Gastroesophageal sphincter (tissue), 4 donors: ENCODE results near the gene CLIP3. TPM values are rescaled to one million over a fixed set of nuclear protein-coding genes. Genes with fewer than 3 reads are reported as not detected.
A peak's percentile ranks its signal among the peaks of the same experiment; 100 is the strongest.
"Not testable (repeated sequence)": the region's sequence is repeated elsewhere in the genome, so short reads cannot be mapped to it uniquely, and the experiment has no call there.

Source experiments
- ATAC-seq: fragments of 150-250 bp; one replicate; pipeline ENCODE4 v1.9.1; 2016; ENCODE audit warnings: mild to moderate bottlenecking, moderate library complexity
- H3K27ac ChIP-seq, 4 donors: fragments of 200-600 bp; sonication (generic) in 3 of 4; 1 replicate in 3 of 4; 2 replicates in 1 of 4; pipeline ENCODE4 v1.5.1; 2016 to 2019
- H3K27me3 ChIP-seq: fragments of 200-600 bp; sonication (generic); one replicate; pipeline ENCODE4 v1.5.1; 2019
- H3K36me3 ChIP-seq, 2 donors: fragments of 200-600 bp; sonication (generic); one replicate each; pipeline ENCODE4 v1.5.1; 2019; ENCODE audit warnings: control low read depth in 1 of 2
- H3K4me1 ChIP-seq, 3 donors: fragments of 200-600 bp; sonication (generic); 1 replicate in 2 of 3; 2 replicates in 1 of 3; pipeline ENCODE4 v1.5.1; 2016 to 2019; ENCODE audit warnings: control low read depth in 2 of 3
- H3K4me3 ChIP-seq, 2 donors: fragments of 200-600 bp; sonication (generic); one replicate each; pipeline ENCODE4 v1.5.1; 2019; ENCODE audit warnings: mild to moderate bottlenecking in 1 of 2, moderate library complexity in 1 of 2
- H3K9me3 ChIP-seq, 3 donors: fragments of 200-600 bp; sonication (generic); one replicate each; pipeline ENCODE4 v1.5.1; 2017 to 2019; ENCODE audit warnings: control low read depth in 2 of 3
- CTCF ChIP-seq, 4 experiments: fragments of 200-600 bp in 2 of 4; fragments of 450-650 bp in 2 of 4; sonication (generic) in 1 of 4; IDR thresholded peaks; one replicate each; pipeline ENCODE4 v1.5.1; 2017 to 2019; ENCODE audit warnings: antibody characterized with exemption in 4 of 4, mild to moderate bottlenecking in 2 of 4, moderate library complexity in 2 of 4
- EP300 ChIP-seq: sonication (generic); formaldehyde crosslinking; IDR thresholded peaks from one replicate; pipeline ENCODE4 v1.6.1; 2017; ENCODE audit warnings: antibody characterized with exemption, mild to moderate bottlenecking
- POLR2A ChIP-seq, 2 donors: fragments of 450-650 bp; IDR thresholded peaks; one replicate each; pipeline ENCODE4 v1.6.1; 2017; ENCODE audit warnings: antibody characterized with exemption in 2 of 2, mild to moderate bottlenecking in 2 of 2, moderate library complexity in 1 of 2
- POLR2AphosphoS5 ChIP-seq: sonication (generic); formaldehyde crosslinking; IDR thresholded peaks from one replicate; pipeline ENCODE4 v1.6.1; 2017; ENCODE audit warnings: antibody characterized with exemption
- WGBS, 2 donors: methylation state at CpG; one replicate each; pipeline ENCODE4 v1.1.5; 2018; ENCODE audit warnings: low coverage in 1 of 2; 5-methylcytosine and 5-hydroxymethylcytosine counted together
- total RNA-seq, 4 donors: library from RNA; depleted of rRNA; stranded (reverse); fragments of >200 nt; gene quantifications; one replicate each; pipeline ENCODE4 v1.1.0, GENCODE V29; 2016

The CLIP3 gene
- total RNA-seq, 4 donors from 2014 or later, result 26.8 to 66.2 (median 31.1) TPM

GRCh38 chr19:35986664-35987570, 45.8 kb downstream of the CLIP3 start:
- Histone ChIP-seq H3K27ac (no peak overlapping the region), H3K9me3 (no peaks in the 10 kb centered on the region), H3K36me3 (no peaks in the 10 kb centered on the region), H3K4me1 (peaks cover 0 to 11% (median 5%) of the 10 kb centered on the region in 3 donors), H3K27me3 (peaks cover 79% of the 10 kb centered on the region), H3K4me3 (peak overlapping the region; percentile 9 to 44)
- ATAC-seq, result peak; percentile 58
- WGBS, 2 donors, result 12 to 19% methylated on average over 16 to 24 of the region's 54 CpGs
- no peak for TF ChIP-seq POLR2A (IDR thresholded peaks at IDR 0.05)
- TF ChIP-seq CTCF (IDR thresholded peaks at IDR 0.05), result peak in 1 of 4 experiments; percentile 21

GRCh38 chr19:35986111-35986510, 46.6 kb downstream of the CLIP3 start:
- Histone ChIP-seq H3K27ac (no peak overlapping the region), H3K27me3 (peaks cover 87% of the 10 kb centered on the region), H3K36me3 (no peaks in the 10 kb centered on the region), H3K9me3 (no peaks in the 10 kb centered on the region), H3K4me3 (no peak overlapping the region), H3K4me1 (peaks cover 0 to 11% (median 5%) of the 10 kb centered on the region in 3 donors)
- no peak for TF ChIP-seq EP300
- no peak for TF ChIP-seq POLR2AphosphoS5
- no peak for TF ChIP-seq CTCF (IDR thresholded peaks at IDR 0.05)
- no peak for TF ChIP-seq POLR2A (IDR thresholded peaks at IDR 0.05)
- WGBS, 2 donors, result no CpG with 5 or more reads among the region's 5 CpGs
- ATAC-seq, result no peak

GRCh38 chr19:35983177-35983576, 49.5 kb downstream of the CLIP3 start:
- H3K36me3 ChIP-seq, result no peaks in the 10 kb centered on the region
- TF ChIP-seq CTCF (IDR thresholded peaks at IDR 0.05) (no peak), POLR2AphosphoS5 (no peak), POLR2A (IDR thresholded peaks at IDR 0.05) (no peak), EP300 (no peak)
- H3K9me3 ChIP-seq, result no peaks in the 10 kb centered on the region
- ATAC-seq, result no peak
- H3K27ac ChIP-seq, result no peak overlapping the region
- H3K27me3 ChIP-seq, result peaks cover 94% of the 10 kb centered on the region
- H3K4me3 ChIP-seq, result no peak overlapping the region
- 67 to 71% methylated on average over 3 to 4 of the region's 8 CpGs for WGBS, 2 donors
- peaks cover 0 to 11% (median 5%) of the 10 kb centered on the region in 3 donors for H3K4me1 ChIP-seq

GRCh38 chr19:35980997-35981396, 51.7 kb downstream of the CLIP3 start:
- not testable (repeated sequence) for H3K4me3 ChIP-seq, ATAC-seq, H3K27ac ChIP-seq, H3K9me3 ChIP-seq, H3K36me3 ChIP-seq, H3K4me1 ChIP-seq
- H3K27me3 ChIP-seq, result peaks cover 93% of the 10 kb centered on the region
- WGBS, 2 donors, result 66 to 75% methylated on average over 2 to 4 of the region's 4 CpGs

GRCh38 chr19:35978832-35979365, 53.8 kb downstream of the CLIP3 start:
- ATAC-seq, result no peak
- H3K27me3 ChIP-seq, result peaks cover 93% of the 10 kb centered on the region
- H3K4me1 ChIP-seq, result no peaks in the 10 kb centered on the region
- no peak overlapping the region for H3K27ac ChIP-seq
- TF ChIP-seq EP300, result no peak
- no peak for TF ChIP-seq CTCF (IDR thresholded peaks at IDR 0.05)
- TF ChIP-seq POLR2AphosphoS5, result no peak
- TF ChIP-seq POLR2A (IDR thresholded peaks at IDR 0.05), result no peak
- no peak overlapping the region for H3K4me3 ChIP-seq
- no peaks in the 10 kb centered on the region for H3K9me3 ChIP-seq
- WGBS, 2 donors, result 31 to 34% methylated on average over 9 to 10 of the region's 20 CpGs
- H3K36me3 ChIP-seq, result no peaks in the 10 kb centered on the region
